H1 (cell line): ENCODE measurements around the gene CCDC178. TPM values are rescaled to one million over a fixed set of nuclear protein-coding genes. Genes with fewer than 3 reads are reported as not detected.

Source experiments
- CTCF ChIA-PET: fragments of 300-600 bp; sonication (Branson Sonifier 250); formaldehyde crosslinking; loops from one replicate; lab custom pipeline; 2021; ENCODE audit not compliant: partially characterized antibody; lab: Charles Lee
- POLR2A ChIA-PET: fragments of 300-600 bp; sonication (Branson Sonifier 250); formaldehyde crosslinking; loops from one replicate; lab custom pipeline; 2021; ENCODE audit warnings: inconsistent platforms; ENCODE audit not compliant: partially characterized antibody; lab: Charles Lee
- DNase-seq, 2 experiments: peaks; one replicate each; pipeline versions ENCODE4 v3.0.0 to v3.0.0-alpha.2; 2010 to 2022; ENCODE audit warnings: low spot score in 2 of 2, low read depth in 1 of 2, mixed read lengths in 1 of 2
- FAIRE-seq: peaks from 2 replicates; lab custom pipeline; 2011; peaks lifted over from hg19 to GRCh38; lab: Jason Lieb, UNC
- H2AFZ ChIP-seq: 2 replicates; pipeline ENCODE4 v1.8.1; 2012; ENCODE audit warnings: low read length, inconsistent platforms
- H2AK5ac ChIP-seq: 2 replicates; pipeline ENCODE4 v1.6.1; 2013; ENCODE audit warnings: low read depth, low read length
- H2BK120ac ChIP-seq: replicated peaks from 2 replicates; pipeline ENCODE3; 2013; ENCODE audit warnings: low read depth, low read length, inconsistent platforms
- H2BK12ac ChIP-seq: 2 replicates; pipeline ENCODE4 v1.6.1; 2013; ENCODE audit warnings: low read depth, low read length
- H2BK15ac ChIP-seq: 2 replicates; pipeline ENCODE4 v1.6.1; 2013; ENCODE audit warnings: low read length
- H2BK20ac ChIP-seq: 2 replicates; pipeline ENCODE4 v1.6.1; 2013; ENCODE audit warnings: low read length
- H2BK5ac ChIP-seq: 2 replicates; pipeline ENCODE4 v1.6.1; 2013; ENCODE audit warnings: low read depth, low read length
- H3K14ac ChIP-seq: 2 replicates; pipeline ENCODE4 v1.6.1; 2013; ENCODE audit warnings: inconsistent platforms; ENCODE audit not compliant: insufficient read length
- H3K18ac ChIP-seq: 2 replicates; pipeline ENCODE4 v1.6.1; 2013; ENCODE audit warnings: low read length; ENCODE audit errors: extremely low read depth
- H3K23ac ChIP-seq: 2 replicates; pipeline ENCODE4 v1.6.1; 2013; ENCODE audit warnings: inconsistent platforms; ENCODE audit not compliant: insufficient read length
- H3K23me2 ChIP-seq: 2 replicates; pipeline ENCODE4 v1.6.1; 2013; ENCODE audit warnings: low read depth, low read length
- H3K27ac ChIP-seq: 2 replicates; pipeline ENCODE4 v1.6.1; 2011; ENCODE audit warnings: low read depth, low read length, inconsistent platforms
- H3K27me3 ChIP-seq, 4 experiments: replicated peaks in 1 of 4; 1 replicate in 1 of 4; 2 replicates in 3 of 4; pipeline versions ENCODE4 v1.6.1 to v1.8.1; 2011 to 2013; ENCODE audit warnings: low read length in 3 of 4, mild to moderate bottlenecking in 3 of 4, inconsistent platforms in 2 of 4, mixed read lengths in 2 of 4, moderate library complexity in 1 of 4; ENCODE audit not compliant: control insufficient read depth in 3 of 4, insufficient read depth in 3 of 4; ENCODE audit errors: extremely low read depth in 1 of 4
- H3K36me3 ChIP-seq, 4 experiments: 2 replicates each; pipeline versions ENCODE4 v1.6.1 to v1.8.1; 2011 to 2013; ENCODE audit warnings: mild to moderate bottlenecking in 4 of 4, low read length in 3 of 4, moderate library complexity in 2 of 4, control low read depth in 1 of 4, inconsistent platforms in 1 of 4; ENCODE audit not compliant: insufficient read depth in 4 of 4, control insufficient read depth in 2 of 4
- H3K4ac ChIP-seq: replicated peaks from 2 replicates; pipeline ENCODE3; 2013; ENCODE audit warnings: low read length, low read depth, mixed read lengths, inconsistent platforms; ENCODE audit not compliant: insufficient read length
- H3K4me1 ChIP-seq, 4 experiments: replicated peaks in 1 of 4; 1 replicate in 1 of 4; 2 replicates in 3 of 4; pipeline versions ENCODE4 v1.6.1 to v1.8.1; 2011 to 2013; ENCODE audit warnings: low read length in 3 of 4, inconsistent platforms in 2 of 4, mixed read lengths in 1 of 4; ENCODE audit not compliant: insufficient read depth in 4 of 4, control insufficient read depth in 3 of 4
- H3K4me2 ChIP-seq, 2 experiments: 2 replicates each; pipeline versions ENCODE4 v1.6.1 to v1.8.1; 2011 to 2013; ENCODE audit warnings: low read depth in 2 of 2, low read length in 2 of 2, control low read depth in 1 of 2, inconsistent platforms in 1 of 2, mild to moderate bottlenecking in 1 of 2; ENCODE audit not compliant: insufficient read depth in 1 of 2
- H3K4me3 ChIP-seq, 4 experiments: fragments of 200-600, 300-600 bp in 1 of 4; sonication (generic), shearing (Covaris generic), sonication (Bioruptor Twin) in 1 of 4; 2 replicates each; pipeline versions ENCODE4 v1.5.1 to v1.8.1; 2011 to 2016; ENCODE audit warnings: low read length in 4 of 4, low read depth in 3 of 4, control low read depth in 2 of 4, inconsistent platforms in 2 of 4, mild to moderate bottlenecking in 2 of 4, mixed read lengths in 1 of 4, moderate library complexity in 1 of 4; ENCODE audit not compliant: insufficient read depth in 2 of 4; ENCODE audit errors: extremely low read depth in 1 of 4
- H3K56ac ChIP-seq: replicated peaks from 2 replicates; pipeline ENCODE3; 2013; ENCODE audit warnings: low read depth, mild to moderate bottlenecking, mixed read lengths, low read length, inconsistent platforms; ENCODE audit not compliant: insufficient read length
- H3K79me1 ChIP-seq: 2 replicates; pipeline ENCODE4 v1.6.1; 2013; ENCODE audit warnings: low read depth, low read length, control low read depth
- H3K79me2 ChIP-seq, 2 experiments: 2 replicates each; pipeline versions ENCODE4 v1.6.1 to v1.8.1; 2012 to 2013; ENCODE audit warnings: low read length in 2 of 2, mild to moderate bottlenecking in 2 of 2, inconsistent platforms in 1 of 2; ENCODE audit not compliant: insufficient read depth in 2 of 2, control insufficient read depth in 1 of 2
- H3K9ac ChIP-seq, 4 experiments: replicated peaks in 1 of 4; 1 replicate in 1 of 4; 2 replicates in 3 of 4; pipeline versions ENCODE4 v1.6.1 to v1.8.1; 2011 to 2013; ENCODE audit warnings: low read depth in 3 of 4, low read length in 3 of 4, control low read depth in 2 of 4, mild to moderate bottlenecking in 2 of 4, moderate library complexity in 2 of 4, inconsistent platforms in 1 of 4; ENCODE audit errors: extremely low read depth in 1 of 4
- H3K9me3 ChIP-seq, 2 experiments: 2 replicates each; pipeline versions ENCODE4 v1.6.1 to v1.8.1; 2012 to 2013; ENCODE audit warnings: mild to moderate bottlenecking in 2 of 2, moderate library complexity in 2 of 2, control low read depth in 1 of 2, inconsistent platforms in 1 of 2, low read depth in 1 of 2, low read length in 1 of 2, mixed read lengths in 1 of 2; ENCODE audit not compliant: insufficient read depth in 2 of 2
- H4K20me1 ChIP-seq, 2 experiments: replicated peaks in 1 of 2; 2 replicates each; pipeline versions ENCODE3 to v1.8.1; 2011 to 2013; ENCODE audit warnings: inconsistent platforms in 2 of 2, low read length in 2 of 2, mild to moderate bottlenecking in 1 of 2; ENCODE audit not compliant: insufficient read depth in 2 of 2, control insufficient read depth in 1 of 2
- H4K5ac ChIP-seq: 2 replicates; pipeline ENCODE4 v1.6.1; 2013; ENCODE audit warnings: low read length, low read depth, mixed read lengths, inconsistent platforms; ENCODE audit not compliant: insufficient read length
- H4K8ac ChIP-seq: 2 replicates; pipeline ENCODE4 v1.8.0; 2013; ENCODE audit warnings: mild to moderate bottlenecking, moderate library complexity, low read length, inconsistent platforms; ENCODE audit not compliant: insufficient read depth; ENCODE audit errors: extremely low read depth
- H4K91ac ChIP-seq: replicated peaks from 2 replicates; pipeline ENCODE3; 2013; ENCODE audit warnings: low read length, mixed read lengths, inconsistent platforms; ENCODE audit not compliant: insufficient read length
- ASH2L ChIP-seq: fragments of 200-600, 300-600 bp; sonication (generic); IDR thresholded peaks from one replicate; pipeline ENCODE4 v1.7.1; 2017; ENCODE audit warnings: low read length
- ATF3 ChIP-seq: IDR thresholded peaks from 2 replicates; pipeline ENCODE4 v1.6.1; 2011; ENCODE audit warnings: low read depth, mild to moderate bottlenecking, low read length; ENCODE audit not compliant: insufficient read depth
- GTF2F1 ChIP-seq: IDR thresholded peaks from 2 replicates; pipeline ENCODE4 v1.6.1; 2012; ENCODE audit warnings: low read depth, low read length, improper control_type of control experiment, borderline replicate concordance
- HDAC2 ChIP-seq, 2 experiments: fragments of 300-600 bp in 1 of 2; sonication (generic) in 1 of 2; IDR thresholded peaks; 2 replicates each; pipeline ENCODE4 v1.6.1; 2011 to 2012; ENCODE audit warnings: low read depth in 2 of 2, low read length in 2 of 2, mild to moderate bottlenecking in 2 of 2, moderate library complexity in 2 of 2, borderline replicate concordance in 1 of 2, inconsistent platforms in 1 of 2
- HDAC6 ChIP-seq: IDR thresholded peaks from one replicate; pipeline ENCODE4 v1.7.1; 2012; ENCODE audit warnings: low read depth, mild to moderate bottlenecking, inconsistent platforms, low read length, moderate library complexity
- JUN ChIP-seq: IDR thresholded peaks from 2 replicates; pipeline ENCODE4 v1.6.1; 2011; ENCODE audit warnings: low read depth, mild to moderate bottlenecking, improper control_type of control experiment, low read length
- POU5F1 ChIP-seq: IDR thresholded peaks from 2 replicates; pipeline ENCODE4 v1.6.1; 2011; ENCODE audit warnings: low read depth, mild to moderate bottlenecking, low read length, moderate library complexity
- RNF2 ChIP-seq: fragments of 200-900, 300-1000 bp; sonication (generic); IDR thresholded peaks from 2 replicates; pipeline ENCODE4 v1.7.1; 2016; ENCODE audit warnings: borderline replicate concordance, low read depth, mild to moderate bottlenecking, antibody characterized with exemption, low read length; ENCODE audit not compliant: poor library complexity, severe bottlenecking; ENCODE audit errors: missing control alignments
- SP1 ChIP-seq: IDR thresholded peaks from 2 replicates; pipeline ENCODE4 v1.6.1; 2011; ENCODE audit warnings: low read depth, low read length
- SUZ12 ChIP-seq: fragments of 200-600 bp; sonication (generic); IDR thresholded peaks from 2 replicates; pipeline ENCODE4 v1.6.1; 2012; ENCODE audit warnings: mild to moderate bottlenecking, inconsistent platforms, low read length, moderate library complexity, mixed read lengths
- TBP ChIP-seq: IDR thresholded peaks from 2 replicates; pipeline ENCODE4 v1.6.1; 2011; ENCODE audit warnings: low read depth, low read length, improper control_type of control experiment
- YY1 ChIP-seq: IDR thresholded peaks from 2 replicates; pipeline ENCODE4 v1.6.1; 2011; ENCODE audit warnings: low read depth, mild to moderate bottlenecking, low read length
- WGBS, 2 experiments: shearing (Covaris generic) in 1 of 2; methylation state at CpG; one replicate each; pipeline versions ENCODE4 v1.1.6 to v1.1.7; 2013 to 2015; ENCODE audit warnings: low lambda C conversion rate in 2 of 2, mixed read lengths in 2 of 2, inconsistent platforms in 1 of 2, low coverage in 1 of 2, missing lambda C conversion rate in 1 of 2; ENCODE audit not compliant: insufficient replicate concordance in 2 of 2, insufficient coverage in 1 of 2, insufficient read length in 1 of 2; ENCODE audit errors: extremely low coverage in 1 of 2, missing lambda C conversion rate in 1 of 2; 5-methylcytosine and 5-hydroxymethylcytosine counted together
- polyA plus RNA-seq, 7 experiments: library from polyadenylated mRNA; depleted of rRNA in 3 of 7; stranded (reverse) in 5 of 7; unstranded in 2 of 7; fragments of >200 nt in 5 of 7; fragments of 200-250 nt in 2 of 7; gene quantifications; 1 replicate in 5 of 7; 2 replicates in 1 of 7; 4 replicates in 1 of 7; pipeline versions ENCODE4 v1.2.1 to v1.2.3, GENCODE V29; 2011 to 2013; ENCODE audit warnings: missing spikeins in 2 of 7, mixed read lengths in 2 of 7
- total RNA-seq: library from RNA; stranded (reverse); fragmentation: NEBNext Ultra II Directional; extraction: Animal tissue kit (Norgen Biotek cat#: 25700); gene quantifications from 2 replicates; pipeline ENCODE4 v1.2.1, GENCODE V29; 2021

Gene CCDC178
- total and polyA plus RNA-seq, 2 of the 8 experiments (the other 6 are each of a cell fraction or from before 2014, with no cell fraction given): not detected

- Histone ChIP-seq H2BK20ac (no peak overlapping the region), H2AK5ac (no peak overlapping the region), H4K91ac (no peak overlapping the region), H2BK15ac (no peak overlapping the region), H3K14ac (no peak overlapping the region), H4K8ac (no peak overlapping the region), H3K23me2 (no peaks in the 10 kb centered on the region), H2BK12ac (no peak overlapping the region), H3K79me1 (no peaks in the 10 kb centered on the region), H3K4me2 (no peak overlapping the region), H2AFZ (no peak overlapping the region), H2BK5ac (no peak overlapping the region), H3K4me3 (no peak overlapping the region), H3K4ac (no peak overlapping the region), H3K23ac (no peak overlapping the region), H3K9me3 (no peaks in the 10 kb centered on the region), H4K5ac (no peak overlapping the region), H3K4me1 (no peaks in the 10 kb centered on the region; a peak in 1 of 7 replicates), H3K9ac (no peak overlapping the region), H3K27ac (no peak overlapping the region), H3K36me3 (no peaks in the 10 kb centered on the region), H3K27me3 (no peaks in the 10 kb centered on the region), H3K79me2 (no peaks in the 10 kb centered on the region), H3K18ac (no peak overlapping the region), H4K20me1 (no peaks in the 10 kb centered on the region), H2BK120ac (no peak overlapping the region), H3K56ac (no peak overlapping the region)
- ChIA-PET CTCF (interaction anchor here (0.7 kb wide), 1 partner anchor 8 kb away, joined by 3 read pairs; no protein-coding TSS in a partner anchor), POLR2A (no interaction called here)
- FAIRE-seq (no peak), DNase-seq (no peak)
- WGBS, 2 experiments: 79% methylated on average over 1 of the region's 1 CpG; no CpG with 5 or more reads in 1 of the 2 experiments
- TF ChIP-seq TBP (no peak), YY1 (no peak), SUZ12 (no peak), HDAC2 (IDR thresholded peaks at IDR 0.05; ENCODE audit: borderline replicate concordance in 1 of 2, low read depth in 2 of 2, low read length in 2 of 2) (no peak), HDAC6 (no peak), ATF3 (no peak), JUN (no peak), ASH2L (no peak), GTF2F1 (no peak), RNF2 (no peak), POU5F1 (no peak), SP1 (no peak)
Observed at GRCh38 chr18:33205777-33206176, 234.7 kb downstream of the CCDC178 start.
